ENCODE data around the gene LIPG.
A peak's percentile ranks its signal among the peaks of the same experiment; 100 is the strongest.

The LIPG gene

GRCh38 chr18:49628881-49629795, 67.3 kb downstream of the LIPG start:
- FAIRE-seq (no peak), DNase-seq (ENCODE audit: insufficient read length, low spot score) (no peak)
- peak; percentile 22 for TF ChIP-seq CTCF (IDR thresholded peaks at IDR 0.05; ENCODE audit: insufficient read depth, missing control alignments)

GRCh38 chr18:49630246-49630699, 68.4 kb downstream of the LIPG start:
- no peak for FAIRE-seq
- no peak for DNase-seq (ENCODE audit: insufficient read length, low spot score)
- no peak for TF ChIP-seq CTCF (IDR thresholded peaks at IDR 0.05; ENCODE audit: insufficient read depth, missing control alignments)

GRCh38 chr18:49631146-49631866, 69.4 kb downstream of the LIPG start:
- no peak for TF ChIP-seq CTCF (IDR thresholded peaks at IDR 0.05; ENCODE audit: insufficient read depth, missing control alignments)
- FAIRE-seq (no peak), DNase-seq (ENCODE audit: insufficient read length, low spot score) (no peak)

- TF ChIP-seq CTCF (IDR thresholded peaks at IDR 0.05; ENCODE audit: insufficient read depth, missing control alignments): no peak
- DNase-seq (ENCODE audit: insufficient read length, low spot score) (no peak), FAIRE-seq (no peak)
These were observed 70.7 kb downstream of the LIPG start for GRCh38 chr18:49632588-49632987.

- FAIRE-seq (no peak), DNase-seq (ENCODE audit: insufficient read length, low spot score) (no peak)
- TF ChIP-seq CTCF (IDR thresholded peaks at IDR 0.05; ENCODE audit: insufficient read depth, missing control alignments): no peak
These were observed 76.4 kb downstream of the LIPG start for GRCh38 chr18:49638209-49638785.

GRCh38 chr18:49638891-49639557, 77.2 kb downstream of the LIPG start:
- no peak for FAIRE-seq

More at GRCh38 chr18:49638891-49639557, 77.2 kb downstream of the LIPG start:
- no peak for DNase-seq (ENCODE audit: insufficient read length, low spot score)
- no peak for TF ChIP-seq CTCF (IDR thresholded peaks at IDR 0.05; ENCODE audit: insufficient read depth, missing control alignments)
